ENCODE data around the gene LGALS4. TPM values are rescaled to one million over a fixed set of nuclear protein-coding genes. Genes with fewer than 3 reads are reported as not detected.
"Not testable (repeated sequence)": the region's sequence is repeated elsewhere in the genome, so short reads cannot be mapped to it uniquely, and the experiment has no call there.

LGALS4 gene
- total and polyA plus RNA-seq, 5 donors from 2014 or later: 0.10 to 2.1 TPM; not detected in 3

GRCh38 chr19:38790507-38791403 is 22.0 kb downstream of the LGALS4 start:
- not testable (repeated sequence) for H3K4me3 ChIP-seq (ENCODE audit: low read depth, low read length)

GRCh38 chr19:38788478-38789243 is 24.1 kb downstream of the LGALS4 start, which contains the start of gene LGALS7B:
TSS of gene LGALS7B (plus strand) at chr19:38789200. CDS start at chr19:38789227, 27 bp downstream.
- no peak for DNase-seq
- Mint-ChIP-seq H3K27ac (peak within 1 kb of the TSS in 1 of 3 donors; percentile 83), H3K36me3 (no peaks in the 10 kb centered on the region), H3K4me3 (no peak within 1 kb of the TSS), H3K9me3 (no peaks in the 10 kb centered on the region), H3K4me1 (peaks cover 0 to 5% (median 4%) of the 10 kb centered on the region in 4 donors), H3K27me3 (peaks cover 4% of the 10 kb centered on the region)
- no peaks in the 10 kb centered on the region for H3K9me3 ChIP-seq (ENCODE audit: control insufficient read depth in 2 of 2, low read length in 2 of 2)
- no peak within 1 kb of the TSS for H3K4me3 ChIP-seq (ENCODE audit: low read depth, low read length)
- ATAC-seq (ENCODE audit: low read depth in 2 of 2): no peak
- peaks cover 8% of the 10 kb centered on the region for H3K4me1 ChIP-seq (ENCODE audit: control insufficient read depth, insufficient read depth, low read length, poor library complexity, severe bottlenecking)
- no peaks in the 10 kb centered on the region for H3K27me3 ChIP-seq (ENCODE audit: control insufficient read depth, insufficient read depth, low read length)
- no peaks in the 10 kb centered on the region for H3K36me3 ChIP-seq (ENCODE audit: control insufficient read depth, insufficient read depth, low read length)
- no peak within 1 kb of the TSS for H3K27ac ChIP-seq (ENCODE audit: insufficient read depth, low read length, poor library complexity, severe bottlenecking)

More at GRCh38 chr19:38790507-38791403, 22.0 kb downstream of the LGALS4 start:
- H3K9me3 ChIP-seq (ENCODE audit: control insufficient read depth in 2 of 2, low read length in 2 of 2); H3K27me3 ChIP-seq (ENCODE audit: control insufficient read depth, insufficient read depth, low read length); H3K4me1 ChIP-seq (ENCODE audit: control insufficient read depth, insufficient read depth, low read length, poor library complexity, severe bottlenecking); H3K27ac ChIP-seq (ENCODE audit: insufficient read depth, low read length, poor library complexity, severe bottlenecking); H3K9me3 Mint-ChIP-seq; H3K27me3 Mint-ChIP-seq; H3K4me1 Mint-ChIP-seq; H3K36me3 Mint-ChIP-seq; H3K36me3 ChIP-seq (ENCODE audit: control insufficient read depth, insufficient read depth, low read length); ATAC-seq (ENCODE audit: low read depth in 2 of 2); H3K27ac Mint-ChIP-seq; H3K4me3 Mint-ChIP-seq: not testable (repeated sequence)
- DNase-seq: peak in 1 of 3 donors; percentile 12

- no peaks in the 10 kb centered on the region for H3K4me1 Mint-ChIP-seq
- H3K9me3 Mint-ChIP-seq: no peaks in the 10 kb centered on the region
- ATAC-seq (ENCODE audit: low read depth in 2 of 2) (no peak), DNase-seq (no peak)
- Histone ChIP-seq H3K4me3 (ENCODE audit: low read depth, low read length) (no peak overlapping the region), H3K4me1 (ENCODE audit: control insufficient read depth, insufficient read depth, low read length, poor library complexity, severe bottlenecking) (no peaks in the 10 kb centered on the region), H3K9me3 (ENCODE audit: control insufficient read depth in 2 of 2, low read length in 2 of 2) (no peaks in the 10 kb centered on the region), H3K27me3 (ENCODE audit: control insufficient read depth, insufficient read depth, low read length) (no peaks in the 10 kb centered on the region), H3K27ac (ENCODE audit: insufficient read depth, low read length, poor library complexity, severe bottlenecking) (no peak overlapping the region), H3K36me3 (ENCODE audit: control insufficient read depth, insufficient read depth, low read length) (no peaks in the 10 kb centered on the region)
- peaks cover 4% of the 10 kb centered on the region for H3K27me3 Mint-ChIP-seq
- no peaks in the 10 kb centered on the region for H3K36me3 Mint-ChIP-seq
- peak overlapping the region in 1 of 4 donors; percentile 81 for H3K4me3 Mint-ChIP-seq
- peak overlapping the region in 1 of 3 donors; percentile 36 for H3K27ac Mint-ChIP-seq
Measured at GRCh38 chr19:38786572-38787265, 26.0 kb downstream of the LGALS4 start.

- not testable (repeated sequence) for H3K36me3 ChIP-seq (ENCODE audit: control insufficient read depth, insufficient read depth, low read length); H3K4me3 ChIP-seq (ENCODE audit: low read depth, low read length); H3K9me3 ChIP-seq (ENCODE audit: control insufficient read depth in 2 of 2, low read length in 2 of 2); H3K27me3 ChIP-seq (ENCODE audit: control insufficient read depth, insufficient read depth, low read length); H3K27ac ChIP-seq (ENCODE audit: insufficient read depth, low read length, poor library complexity, severe bottlenecking); H3K4me1 ChIP-seq (ENCODE audit: control insufficient read depth, insufficient read depth, low read length, poor library complexity, severe bottlenecking); H3K9me3 Mint-ChIP-seq; DNase-seq; H3K36me3 Mint-ChIP-seq; H3K27ac Mint-ChIP-seq; H3K4me1 Mint-ChIP-seq; H3K27me3 Mint-ChIP-seq; ATAC-seq (ENCODE audit: low read depth in 2 of 2)
- H3K4me3 Mint-ChIP-seq: peak overlapping the region in 1 of 4 donors; percentile 81
Measured at GRCh38 chr19:38786061-38786460, 26.7 kb downstream of the LGALS4 start.

GRCh38 chr19:38785187-38785699 is 27.5 kb downstream of the LGALS4 start:
- no peak for DNase-seq
- Mint-ChIP-seq H3K9me3 (no peaks in the 10 kb centered on the region), H3K4me3 (no peak overlapping the region), H3K4me1 (no peaks in the 10 kb centered on the region), H3K36me3 (no peaks in the 10 kb centered on the region), H3K27me3 (peaks cover 9% of the 10 kb centered on the region), H3K27ac (no peak overlapping the region)
- no peak for ATAC-seq (ENCODE audit: low read depth in 2 of 2)
- H3K9me3 ChIP-seq (ENCODE audit: control insufficient read depth in 2 of 2, low read length in 2 of 2): no peaks in the 10 kb centered on the region
- H3K27ac ChIP-seq (ENCODE audit: insufficient read depth, low read length, poor library complexity, severe bottlenecking): no peak overlapping the region
- no peaks in the 10 kb centered on the region for H3K36me3 ChIP-seq (ENCODE audit: control insufficient read depth, insufficient read depth, low read length)
- H3K4me3 ChIP-seq (ENCODE audit: low read depth, low read length): no peak overlapping the region
- no peaks in the 10 kb centered on the region for H3K4me1 ChIP-seq (ENCODE audit: control insufficient read depth, insufficient read depth, low read length, poor library complexity, severe bottlenecking)
- H3K27me3 ChIP-seq (ENCODE audit: control insufficient read depth, insufficient read depth, low read length): no peaks in the 10 kb centered on the region

GRCh38 chr19:38784224-38784623 is 28.5 kb downstream of the LGALS4 start:
- ATAC-seq (ENCODE audit: low read depth in 2 of 2) (no peak), DNase-seq (no peak)
- Histone ChIP-seq H3K36me3 (ENCODE audit: control insufficient read depth, insufficient read depth, low read length) (no peaks in the 10 kb centered on the region), H3K27ac (ENCODE audit: insufficient read depth, low read length, poor library complexity, severe bottlenecking) (no peak overlapping the region), H3K27me3 (ENCODE audit: control insufficient read depth, insufficient read depth, low read length) (no peaks in the 10 kb centered on the region), H3K9me3 (ENCODE audit: control insufficient read depth in 2 of 2, low read length in 2 of 2) (no peaks in the 10 kb centered on the region), H3K4me3 (ENCODE audit: low read depth, low read length) (no peak overlapping the region), H3K4me1 (ENCODE audit: control insufficient read depth, insufficient read depth, low read length, poor library complexity, severe bottlenecking) (no peaks in the 10 kb centered on the region)
- Mint-ChIP-seq H3K27ac (no peak overlapping the region), H3K36me3 (no peaks in the 10 kb centered on the region), H3K4me3 (no peak overlapping the region), H3K4me1 (no peaks in the 10 kb centered on the region), H3K27me3 (peaks cover 9% of the 10 kb centered on the region), H3K9me3 (no peaks in the 10 kb centered on the region)

GRCh38 chr19:38782212-38782611 is 30.5 kb downstream of the LGALS4 start:
- not testable (repeated sequence) for DNase-seq, H3K27ac Mint-ChIP-seq

More at GRCh38 chr19:38782212-38782611, 30.5 kb downstream of the LGALS4 start:
- ATAC-seq (ENCODE audit: low read depth in 2 of 2); H3K4me3 Mint-ChIP-seq; H3K36me3 Mint-ChIP-seq; H3K9me3 ChIP-seq (ENCODE audit: control insufficient read depth in 2 of 2, low read length in 2 of 2); H3K36me3 ChIP-seq (ENCODE audit: control insufficient read depth, insufficient read depth, low read length); H3K4me1 Mint-ChIP-seq; H3K27ac ChIP-seq (ENCODE audit: insufficient read depth, low read length, poor library complexity, severe bottlenecking); H3K4me3 ChIP-seq (ENCODE audit: low read depth, low read length); H3K4me1 ChIP-seq (ENCODE audit: control insufficient read depth, insufficient read depth, low read length, poor library complexity, severe bottlenecking); H3K9me3 Mint-ChIP-seq; H3K27me3 ChIP-seq (ENCODE audit: control insufficient read depth, insufficient read depth, low read length): not testable (repeated sequence)
- peaks cover 15% of the 10 kb centered on the region for H3K27me3 Mint-ChIP-seq
